GM18951 (cell line): ENCODE measurements around the gene AUTS2.

Experiments used
- POLR2A ChIP-seq: IDR thresholded peaks from 4 replicates; pipeline ENCODE4 v1.6.1; 2011; ENCODE audit warnings: mild to moderate bottlenecking; ENCODE audit not compliant: insufficient read length, insufficient read depth; ENCODE audit errors: extremely low read depth
- in situ Hi-C: fragments of 300-500 bp; cut with MboI; formaldehyde crosslinking; loops from one replicate; pipeline ENCODE4 v1.12.0; 2022; ENCODE audit warnings: low sequenced_read_pairs, mixed read lengths, inconsistent platforms; ENCODE audit not compliant: unreplicated experiment

The AUTS2 gene

GRCh38 chr7:70178787-70179186, 580.5 kb downstream of the AUTS2 start:
- in situ Hi-C loops, result no loop called here
- TF ChIP-seq POLR2A, result no peak

DNA sequence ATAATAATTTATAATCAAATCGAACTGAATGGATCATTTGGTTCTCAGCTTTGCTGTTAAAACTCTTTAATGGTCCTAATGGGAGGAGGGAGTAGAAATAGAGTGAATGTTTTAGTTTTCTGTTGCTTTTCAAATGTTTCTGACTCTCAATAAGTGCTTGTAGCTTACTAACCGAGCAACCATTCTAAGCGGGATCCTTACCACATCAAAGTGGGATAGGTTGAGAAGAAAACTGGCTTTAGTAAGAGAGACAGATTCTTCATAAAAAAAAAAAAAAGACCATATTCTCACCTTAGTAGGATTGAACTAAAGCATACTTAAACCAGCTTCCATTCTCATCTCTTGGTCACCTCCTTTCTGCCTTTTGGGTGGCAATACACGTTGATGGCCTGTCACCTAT, 584.2 kb downstream of the AUTS2 start:
- in situ Hi-C loops, result no loop called here

GRCh38 chr7:70183278-70183677, 585.0 kb downstream of the AUTS2 start:
- in situ Hi-C loops, result no loop called here
- TF ChIP-seq POLR2A, result no peak

More for the DNA sequence above, 584.2 kb downstream of the AUTS2 start:
- TF ChIP-seq POLR2A, result no peak

GRCh38 chr7:70188901-70189650, 590.8 kb downstream of the AUTS2 start:
- no peak for TF ChIP-seq POLR2A
- in situ Hi-C loops, result no loop called here

DNA sequence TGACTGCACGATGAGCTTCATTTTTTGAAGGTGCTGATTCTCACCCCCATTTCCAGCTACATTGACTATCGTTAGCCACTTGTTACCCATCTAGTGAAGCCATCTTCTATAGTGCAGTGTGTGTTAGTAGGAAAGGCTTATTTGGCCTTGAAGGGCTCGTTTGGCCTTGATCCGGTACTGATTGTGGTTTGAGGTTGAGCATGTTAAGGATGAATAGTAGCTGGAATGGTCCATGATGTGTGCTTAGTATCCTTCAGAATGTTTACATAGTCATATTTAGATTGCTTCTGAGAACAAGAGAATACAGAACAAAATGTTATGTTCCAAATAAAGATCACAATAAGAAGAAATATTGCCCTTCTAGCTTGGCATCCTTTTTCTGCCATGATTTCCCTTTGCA, 591.5 kb downstream of the AUTS2 start:
- in situ Hi-C loops, result no loop called here
- no peak for TF ChIP-seq POLR2A

DNA sequence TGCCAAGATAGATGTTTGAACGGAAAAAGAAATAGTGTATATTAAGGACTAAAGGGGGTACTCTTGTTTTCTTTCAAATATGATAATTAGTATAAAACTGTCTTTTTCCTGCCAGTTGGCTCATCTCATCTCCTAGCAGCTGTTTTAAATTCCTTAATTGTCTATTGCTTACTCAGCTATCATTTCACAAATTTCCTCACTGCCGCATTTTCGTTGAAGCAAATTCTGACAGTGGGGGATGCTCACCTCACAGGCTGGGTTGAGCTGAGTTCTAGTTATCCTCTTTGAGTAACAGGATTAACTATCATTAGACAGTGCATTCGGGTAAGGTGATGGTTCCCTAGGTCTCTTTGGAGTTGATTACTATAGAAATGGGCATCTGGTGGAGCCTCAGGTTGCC, 592.0 kb downstream of the AUTS2 start:
- TF ChIP-seq POLR2A, result no peak
- in situ Hi-C loops, result no loop called here

DNA sequence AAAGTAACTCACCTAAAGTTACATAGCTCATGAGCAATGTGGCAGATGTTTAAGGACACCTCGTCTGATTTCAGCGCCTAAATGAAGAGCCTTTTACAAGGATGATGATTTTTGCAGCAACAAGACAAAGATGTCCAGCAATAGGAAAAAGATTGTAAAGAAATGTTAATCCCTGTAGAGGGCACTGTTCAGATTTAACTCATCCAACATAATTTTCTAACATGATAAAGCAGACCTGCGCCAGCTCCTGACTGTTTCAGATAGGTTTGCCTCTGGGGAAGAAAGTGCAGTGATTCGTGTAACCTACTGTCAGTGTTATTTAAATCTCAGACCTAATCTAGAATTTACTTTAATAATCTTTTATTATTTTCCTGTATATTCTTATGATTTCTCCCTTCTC, 595.2 kb downstream of the AUTS2 start:
- in situ Hi-C loops, result no loop called here
- no peak for TF ChIP-seq POLR2A

DNA sequence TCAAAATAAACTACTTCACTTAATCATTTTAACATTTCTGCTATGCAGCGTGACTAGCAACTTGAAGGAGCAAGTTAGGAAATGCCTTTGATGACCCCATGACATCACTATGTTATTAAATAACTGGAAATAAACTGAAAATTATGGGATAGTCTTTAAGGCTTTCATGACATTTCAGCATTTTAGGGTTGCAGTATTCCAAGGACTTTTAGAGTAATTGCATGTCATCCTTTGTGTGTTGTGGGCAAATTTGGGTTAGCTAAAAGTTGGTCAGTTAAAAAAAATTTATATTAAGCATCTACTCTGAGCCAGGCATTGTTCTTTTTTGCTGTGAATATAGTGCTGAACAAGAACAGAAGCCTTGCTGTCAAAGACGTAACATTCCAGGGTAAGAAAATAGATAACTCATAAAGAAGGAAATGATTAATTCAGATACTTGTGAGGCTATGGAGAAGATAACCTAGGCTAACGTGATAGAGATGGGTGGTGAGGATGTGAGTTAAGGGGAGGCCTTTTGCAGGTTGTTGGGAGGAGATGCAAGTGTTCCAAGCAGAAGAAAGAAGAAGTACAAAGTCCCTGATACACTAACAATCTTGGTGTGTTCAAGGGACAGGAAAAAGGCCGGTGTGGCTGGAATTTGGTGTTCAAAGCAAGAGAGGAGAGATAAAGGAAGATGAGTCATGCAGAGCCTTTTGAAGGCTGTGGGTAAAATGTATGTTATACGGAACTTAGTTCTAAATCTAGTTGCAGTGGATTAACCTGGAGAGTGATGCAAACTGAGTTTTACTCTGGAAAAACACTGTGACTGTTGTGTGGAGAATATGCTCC, 610.2 kb downstream of the AUTS2 start:
- in situ Hi-C loops, result no loop called here
- no peak for TF ChIP-seq POLR2A

DNA sequence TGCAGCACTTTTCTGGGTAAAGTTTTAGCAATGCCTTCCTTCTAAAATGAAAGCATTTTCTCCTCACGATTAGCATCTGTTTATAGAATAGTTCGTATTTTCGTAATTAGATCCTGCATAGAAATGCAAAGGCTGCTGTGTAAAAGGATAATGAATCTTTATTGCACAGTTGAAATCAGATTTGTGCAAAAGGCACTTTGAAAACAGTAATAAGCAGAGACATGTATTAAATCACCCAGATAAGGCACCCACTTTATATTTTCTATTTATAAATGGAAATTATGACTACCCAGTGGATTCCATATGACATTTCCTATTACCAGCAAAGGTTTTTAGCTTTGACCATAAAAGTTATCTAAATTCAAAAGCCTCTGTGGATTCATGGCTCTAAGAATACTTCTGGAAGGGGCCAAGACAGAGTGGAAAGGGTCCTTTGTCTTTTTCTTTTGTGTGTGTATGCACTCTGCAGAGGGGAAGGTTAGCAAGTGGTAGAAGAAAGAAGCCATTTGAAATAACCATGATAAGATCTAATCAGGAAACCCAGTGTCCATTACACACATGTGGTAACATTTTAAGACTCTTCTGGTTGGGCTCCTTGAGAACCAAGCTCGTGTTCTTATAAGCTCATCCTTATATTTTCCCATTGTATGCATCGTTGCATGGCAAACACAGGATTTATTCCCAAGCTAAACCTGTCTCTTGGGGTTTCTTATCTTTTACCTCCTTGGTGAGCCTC, 612.1 kb downstream of the AUTS2 start:
- in situ Hi-C loops, result no loop called here

DNA sequence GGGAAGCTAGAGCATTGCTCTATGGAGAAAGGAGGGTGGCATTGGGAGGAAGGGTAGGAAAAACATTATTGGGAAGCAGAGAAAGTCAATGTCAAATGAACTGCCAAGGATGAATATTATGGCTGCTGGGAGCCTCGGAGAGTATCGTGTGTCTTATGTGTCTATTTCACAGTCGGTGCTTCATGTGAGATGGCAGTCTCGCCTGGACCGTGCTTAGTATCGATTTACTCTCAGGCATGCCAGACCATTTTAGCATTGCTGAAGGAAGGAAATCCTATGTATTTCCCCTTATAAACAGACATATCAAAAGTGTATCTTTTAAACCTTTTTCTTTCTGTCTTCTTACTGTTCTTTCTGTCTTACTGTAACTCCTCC, 612.6 kb downstream of the AUTS2 start:
- in situ Hi-C loops, result no loop called here
- no peak for TF ChIP-seq POLR2A

More for the DNA sequence above, 612.1 kb downstream of the AUTS2 start:
- TF ChIP-seq POLR2A, result no peak

- in situ Hi-C loops, result no loop called here
- TF ChIP-seq POLR2A, result no peak
Measured at GRCh38 chr7:70212281-70212680, 614.0 kb downstream of the AUTS2 start.

DNA sequence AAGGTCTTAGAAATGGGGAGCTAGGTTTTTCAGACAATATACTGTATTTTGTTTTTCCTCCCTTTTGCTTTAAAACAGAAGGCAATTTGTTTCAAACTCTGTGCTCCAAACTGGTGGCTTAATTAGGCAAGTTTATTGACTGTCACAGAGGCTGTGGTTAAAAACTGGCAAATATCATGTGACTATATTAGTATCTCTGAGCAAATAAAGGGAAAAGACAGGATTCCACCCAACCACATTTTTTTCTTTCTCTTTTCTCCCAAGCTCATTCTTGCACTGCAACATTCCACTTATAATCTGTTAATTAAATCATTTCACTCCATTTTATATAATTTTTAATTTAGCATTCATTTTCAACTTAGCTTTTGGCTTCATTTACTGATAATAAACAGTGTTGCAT, 615.8 kb downstream of the AUTS2 start:
- in situ Hi-C loops, result no loop called here
- no peak for TF ChIP-seq POLR2A

GRCh38 chr7:70215491-70215890, 617.2 kb downstream of the AUTS2 start:
- no peak for TF ChIP-seq POLR2A
- in situ Hi-C loops, result no loop called here
